Hindlimb muscle (tissue), 1 donor: ENCODE data around the gene PRKCA. TPM values are rescaled to one million over a fixed set of nuclear protein-coding genes. Genes with fewer than 3 reads are reported as not detected.
"Not testable (repeated sequence)": the region's sequence is repeated elsewhere in the genome, so short reads cannot be mapped to it uniquely, and the experiment has no call there.

Experiments used
- DNase-seq: peaks from one replicate; pipeline ENCODE4 v3.0.0-alpha.2; 2013
- polyA plus RNA-seq: library from polyadenylated mRNA; unstranded; fragments of 120-200 nt; gene quantifications from one replicate; pipeline ENCODE4 v1.2.1, GENCODE V29; 2013; ENCODE audit not compliant: insufficient read length

PRKCA gene
- polyA plus RNA-seq, 1 donor = 2.9 TPM

GRCh38 chr17:66466840-66467367, 164.5 kb downstream of the PRKCA start:
- peak; percentile 33 for DNase-seq

GRCh38 chr17:66467766-66468165, 165.4 kb downstream of the PRKCA start:
- no peak for DNase-seq

- DNase-seq = peak; percentile 29
Observed at GRCh38 chr17:66468241-66469087, 166.1 kb downstream of the PRKCA start.

- DNase-seq = no peak
Observed at GRCh38 chr17:66469088-66469442, 166.7 kb downstream of the PRKCA start.

GRCh38 chr17:66469461-66469860, 167.0 kb downstream of the PRKCA start:
- DNase-seq = no peak

GRCh38 chr17:66469890-66470289, 167.5 kb downstream of the PRKCA start:
- no peak for DNase-seq

GRCh38 chr17:66472123-66472522, 169.7 kb downstream of the PRKCA start:
- no peak for DNase-seq

- DNase-seq = no peak
Observed at GRCh38 chr17:66474258-66474657, 171.8 kb downstream of the PRKCA start.

- DNase-seq = no peak
Observed at GRCh38 chr17:66474806-66475497, 172.5 kb downstream of the PRKCA start.

GRCh38 chr17:66476014-66476413, 173.6 kb downstream of the PRKCA start:
- no peak for DNase-seq

- DNase-seq = no peak
Observed at GRCh38 chr17:66477615-66478283, 175.3 kb downstream of the PRKCA start.

- not testable (repeated sequence) for DNase-seq
Observed at GRCh38 chr17:66479230-66479889, 176.9 kb downstream of the PRKCA start.

GRCh38 chr17:66480243-66480642, 177.8 kb downstream of the PRKCA start:
- DNase-seq = no peak

GRCh38 chr17:66480802-66481201, 178.4 kb downstream of the PRKCA start:
- no peak for DNase-seq

- no peak for DNase-seq
Observed at GRCh38 chr17:66481271-66481670, 178.9 kb downstream of the PRKCA start.

- no peak for DNase-seq
Observed at GRCh38 chr17:66483906-66484305, 181.5 kb downstream of the PRKCA start.

- DNase-seq = no peak
Observed at GRCh38 chr17:66485309-66485947, 183.0 kb downstream of the PRKCA start.

- DNase-seq = no peak
Observed at GRCh38 chr17:66487121-66487520, 184.7 kb downstream of the PRKCA start.

- no peak for DNase-seq
Observed at GRCh38 chr17:66487981-66488468, 185.6 kb downstream of the PRKCA start.

- DNase-seq = no peak
Observed at GRCh38 chr17:66488864-66489263, 186.5 kb downstream of the PRKCA start.

GRCh38 chr17:66489576-66489975, 187.2 kb downstream of the PRKCA start:
- not testable (repeated sequence) for DNase-seq

- no peak for DNase-seq
Observed at GRCh38 chr17:66491213-66491612, 188.8 kb downstream of the PRKCA start.
